ENCODE measurements around the gene DKK3.
"Not testable (repeated sequence)": the region's sequence is repeated elsewhere in the genome, so short reads cannot be mapped to it uniquely, and the experiment has no call there.

The DKK3 gene

DNA sequence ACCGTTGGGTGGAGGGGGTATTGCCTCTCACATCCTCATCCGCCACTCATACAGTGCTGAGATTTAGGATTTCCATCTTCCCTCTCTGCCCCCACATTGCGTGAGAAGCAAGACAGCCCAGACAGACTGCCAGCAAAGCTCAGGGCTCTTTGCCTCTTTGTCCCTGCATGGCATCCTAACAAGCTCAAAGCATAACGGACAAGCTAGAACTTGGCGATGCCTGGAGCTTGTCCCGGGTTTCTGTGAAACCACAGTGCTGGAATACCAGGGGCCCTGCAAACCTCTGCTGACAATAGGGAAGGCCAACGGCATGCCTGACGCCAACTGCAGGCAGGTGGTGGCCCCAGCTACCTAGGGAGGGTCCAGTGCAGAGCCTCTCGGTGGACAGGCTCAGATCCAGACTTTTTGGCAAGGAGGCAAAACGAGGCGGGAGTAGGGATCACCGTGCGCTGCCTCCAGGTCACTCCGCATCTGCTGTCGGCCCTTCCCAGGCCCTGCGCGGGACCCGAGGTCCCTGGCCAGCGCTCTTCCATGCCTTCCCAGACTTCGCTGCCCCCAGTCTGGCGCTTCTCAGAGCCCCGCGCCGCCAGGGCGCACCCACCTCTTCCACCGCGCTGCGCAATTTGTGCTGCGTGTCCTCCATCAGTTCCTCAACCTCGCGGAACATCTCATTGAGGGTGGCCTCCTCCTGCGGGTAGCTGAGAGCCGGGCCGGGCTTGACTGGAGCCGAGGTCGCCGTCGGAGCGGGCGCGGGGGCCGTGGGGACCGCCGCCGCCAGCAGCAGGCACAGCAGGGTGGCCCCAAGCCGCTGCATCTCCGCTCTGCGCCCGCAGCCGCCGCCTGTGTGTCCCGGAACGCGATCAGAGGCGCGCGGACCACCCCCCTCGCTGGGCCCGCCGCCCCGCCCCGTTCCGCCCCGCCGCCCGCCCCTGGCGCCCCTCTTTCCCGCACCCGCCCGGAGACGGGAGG is at the start of gene DKK3:
DKK3 (minus strand) TSS at position 858 of the 969 bp plus-strand sequence; CDS start at position 814, 44 bp downstream.
- no peak for DNase-seq

DNA sequence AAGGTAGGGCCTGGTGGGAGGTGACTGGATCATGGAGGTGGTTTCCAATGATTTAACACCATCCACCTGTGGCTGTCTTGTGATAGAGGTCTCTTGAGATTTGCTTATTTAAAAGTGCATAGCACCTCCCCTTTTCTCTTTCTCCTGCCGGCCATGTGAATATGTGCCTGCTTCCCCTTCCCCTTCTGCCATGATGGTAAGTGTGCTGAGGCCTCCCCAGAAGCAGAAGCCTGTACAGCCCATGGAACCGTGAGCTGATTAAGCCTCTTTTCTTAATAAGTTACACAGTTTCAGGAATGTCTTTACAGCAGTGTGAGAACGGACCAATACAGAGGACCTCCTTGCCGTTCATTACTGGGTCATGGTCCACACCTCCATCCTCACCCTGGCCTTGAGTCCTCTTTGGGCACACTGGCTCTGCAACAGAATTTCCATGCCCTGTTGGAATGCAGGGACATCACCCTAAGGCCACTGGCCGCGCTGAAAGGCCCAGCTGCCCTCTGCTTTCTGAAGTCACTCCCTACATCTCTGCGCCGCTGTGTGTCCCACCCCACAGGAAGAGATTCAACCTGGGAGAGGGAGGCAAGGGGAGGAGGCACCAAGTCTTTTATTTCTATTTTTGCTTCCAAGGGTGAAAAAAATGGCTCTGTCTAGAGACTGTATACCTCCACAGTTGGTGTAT is 49.0 kb upstream of the DKK3 start:
- no peak for DNase-seq

DNA sequence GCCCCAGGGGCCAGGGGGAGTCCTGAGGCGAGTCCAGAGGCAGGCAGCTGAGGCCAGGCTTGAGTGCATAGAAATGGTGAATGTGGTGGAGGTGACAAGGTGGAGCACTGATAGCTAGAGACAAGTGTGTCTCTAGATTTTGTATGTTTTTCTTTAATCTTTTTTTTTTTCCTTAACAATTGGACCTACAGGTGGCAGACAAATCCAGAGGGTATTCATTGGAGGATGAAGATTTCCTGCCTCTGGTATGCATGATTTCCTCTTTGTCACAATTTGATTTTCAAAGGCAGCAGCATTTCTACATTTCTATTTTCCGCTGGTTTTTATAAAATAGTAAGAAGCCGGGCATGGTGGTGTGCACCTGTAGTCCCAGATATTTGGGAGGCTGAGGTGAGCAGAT is 47.7 kb upstream of the DKK3 start:
- DNase-seq, result no peak

DNA sequence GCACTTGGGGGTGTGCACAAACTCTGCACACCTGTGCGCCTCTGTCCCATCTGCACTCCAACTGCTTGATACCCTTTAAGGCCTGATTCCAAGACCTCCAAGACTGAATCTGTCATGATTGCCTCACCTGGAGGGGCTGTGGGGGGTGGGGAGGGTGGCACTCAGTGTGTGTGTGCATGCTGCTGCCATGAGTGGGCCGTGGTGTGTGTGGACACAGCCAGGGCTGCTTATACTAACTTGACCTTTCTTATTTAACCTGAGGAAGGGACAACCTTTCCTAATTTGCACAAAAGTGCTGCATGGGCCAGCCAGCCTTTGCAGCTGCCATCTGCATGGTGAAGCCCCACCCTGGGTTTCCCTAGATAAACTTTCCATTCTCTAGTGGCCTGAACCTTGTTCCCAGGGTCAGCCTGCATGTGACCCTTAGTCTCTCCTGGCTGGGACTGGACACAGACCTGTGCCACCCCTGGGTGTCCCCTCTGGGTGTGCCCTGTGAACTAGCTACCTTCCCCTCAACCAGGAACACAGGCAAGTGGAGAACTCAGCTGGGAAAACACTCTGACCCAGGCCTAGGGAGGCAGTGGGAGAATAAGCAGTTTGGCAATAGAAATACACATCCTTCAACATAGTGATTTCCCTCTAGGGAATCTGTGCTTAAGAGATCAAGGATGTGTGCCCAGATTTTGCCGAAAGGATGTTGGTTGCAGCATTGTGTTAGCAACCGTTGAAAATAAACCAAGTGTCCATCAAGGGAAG is 45.4 kb upstream of the DKK3 start:
- DNase-seq, result no peak

DNA sequence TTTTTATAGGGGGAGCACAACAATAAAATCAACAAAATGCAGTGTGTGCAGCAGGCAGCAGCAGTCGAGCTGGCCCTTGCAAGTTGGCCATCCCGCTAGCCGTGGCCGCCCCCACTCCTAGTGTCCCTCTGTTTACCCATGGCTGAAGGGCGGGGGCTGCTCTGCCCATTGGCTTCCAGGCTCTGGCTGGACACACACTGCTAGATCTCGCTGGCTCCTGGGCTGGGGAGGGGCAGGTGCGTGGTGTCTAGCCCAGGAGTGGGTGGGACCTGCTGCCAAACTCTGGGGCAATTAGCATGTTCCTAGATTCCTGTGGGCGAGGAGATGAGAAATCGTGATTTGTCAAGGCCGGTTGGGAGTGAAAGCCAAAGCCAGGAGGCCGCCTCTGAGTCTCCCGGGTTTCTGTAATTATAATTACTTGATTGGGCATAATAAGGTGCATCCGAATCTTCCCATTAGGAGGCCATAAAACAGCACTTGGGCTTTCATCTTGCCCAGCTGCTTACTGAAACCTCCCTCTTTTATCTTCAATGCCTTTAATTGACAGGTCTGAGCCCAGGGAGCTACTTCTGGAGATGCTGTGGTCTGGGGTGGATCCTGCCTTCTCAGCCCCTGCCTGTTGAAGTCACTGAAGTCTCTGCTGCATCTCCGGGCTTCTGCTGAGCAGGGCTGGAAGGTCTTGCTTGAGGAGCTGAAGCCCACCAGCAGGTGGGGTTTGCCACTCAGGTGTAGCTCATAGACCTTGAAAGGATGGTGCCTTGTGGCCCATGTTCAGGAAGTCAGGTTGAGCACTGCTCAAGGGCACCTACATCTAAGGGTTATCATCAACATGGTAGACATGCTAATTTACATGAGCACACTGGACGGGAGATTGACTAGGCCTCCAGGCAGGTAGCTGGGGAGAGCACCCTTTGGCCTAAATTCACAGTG is 44.5 kb upstream of the DKK3 start:
- no peak for DNase-seq

DNA sequence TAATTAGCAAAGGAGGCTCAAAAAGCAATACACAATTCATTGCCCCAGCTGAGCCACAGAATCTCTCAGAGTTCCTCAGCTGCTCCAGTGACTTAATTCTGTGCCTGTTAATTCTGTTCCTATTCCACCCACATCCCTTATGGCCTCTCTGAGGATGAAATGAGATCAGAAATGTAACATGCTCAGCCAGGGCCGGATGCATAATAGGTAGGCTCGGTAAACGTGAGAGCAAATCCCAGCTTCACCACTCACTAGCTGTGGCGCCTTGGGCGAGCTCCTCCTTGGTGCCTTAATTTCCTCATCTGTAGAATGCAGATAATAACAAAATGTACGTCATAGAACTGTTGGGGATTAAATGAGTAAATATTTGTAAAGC is 42.8 kb upstream of the DKK3 start:
- DNase-seq, result no peak

DNA sequence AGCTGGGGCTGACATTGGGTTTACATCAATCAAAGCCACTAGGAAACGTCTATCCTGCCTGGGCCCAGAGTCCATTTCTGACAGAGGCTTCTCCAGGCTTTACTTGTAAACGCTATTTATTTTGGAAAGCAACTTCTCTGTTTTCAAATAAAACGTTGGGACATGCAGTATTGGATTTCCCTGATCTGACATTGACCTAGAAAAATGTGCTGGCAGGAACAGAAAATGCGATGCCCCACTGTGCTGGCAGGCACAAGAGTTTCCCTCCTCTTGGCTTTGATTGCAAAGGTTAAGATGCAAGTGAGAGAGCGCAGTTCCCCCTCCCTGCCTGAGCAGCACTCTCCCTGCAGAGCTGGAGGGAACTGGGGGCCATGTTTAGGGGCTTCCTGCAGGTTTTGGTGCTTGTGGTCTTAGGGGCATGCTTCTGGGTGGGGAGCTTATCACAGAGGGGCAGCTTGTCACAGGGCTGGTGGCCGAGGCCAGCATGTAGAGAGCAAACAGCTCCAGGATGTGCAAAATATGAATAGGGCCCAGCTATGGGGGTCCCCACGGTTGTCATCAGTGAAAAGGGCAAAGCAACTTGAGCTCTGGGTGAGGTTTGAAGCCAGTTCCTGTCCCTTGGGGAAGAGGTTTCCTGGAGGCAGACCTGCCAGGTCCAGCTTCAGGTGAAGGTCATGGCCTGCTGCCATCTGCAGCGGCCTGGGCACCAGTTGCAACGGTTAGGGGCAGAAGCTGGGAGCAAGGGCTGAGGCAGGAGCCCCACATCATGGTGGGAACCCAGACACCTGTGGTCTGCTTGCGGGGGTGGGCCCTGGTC is 42.3 kb upstream of the DKK3 start:
- DNase-seq, result no peak

DNA sequence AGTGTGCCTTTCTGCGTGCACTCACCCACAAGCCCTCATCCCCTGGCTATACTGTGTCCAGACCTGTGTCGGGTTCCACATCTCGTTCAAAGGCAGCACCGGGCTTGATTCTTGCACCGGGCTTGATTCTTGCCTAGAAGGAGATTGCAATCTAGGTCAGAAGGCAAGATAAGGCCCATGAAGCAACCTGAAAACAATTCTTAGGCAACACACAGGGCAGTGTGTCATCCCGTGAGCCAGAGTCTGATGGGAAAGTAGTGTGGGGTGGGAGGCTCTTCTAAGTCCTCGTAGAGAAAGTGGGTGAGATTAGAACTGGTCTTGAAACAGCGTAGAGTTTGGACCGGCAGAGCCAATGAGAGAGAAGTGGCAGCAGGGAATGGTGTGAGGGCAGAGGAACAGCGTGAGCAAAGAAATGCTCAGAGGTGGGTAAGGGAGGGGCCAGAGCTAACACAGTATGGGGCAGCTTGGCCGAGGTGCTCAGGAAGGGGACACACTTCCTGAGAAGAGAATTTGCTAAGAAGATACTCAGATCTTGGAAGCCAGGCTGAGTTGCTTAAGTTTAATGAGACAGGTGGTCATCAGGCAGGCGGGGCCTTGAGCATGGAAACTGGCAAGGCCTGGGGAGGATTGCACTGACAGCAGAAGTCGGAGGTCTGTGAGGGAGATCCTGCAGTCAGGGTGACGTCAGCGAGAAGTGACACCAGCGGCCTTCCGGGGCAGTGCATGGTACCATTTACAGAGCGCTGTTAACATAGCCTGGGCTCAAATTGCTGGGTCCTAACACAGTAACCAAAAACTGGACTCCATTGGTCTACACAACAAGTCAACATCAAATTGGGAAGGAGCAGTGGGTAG is 40.7 kb upstream of the DKK3 start:
- DNase-seq, result no peak

DNA sequence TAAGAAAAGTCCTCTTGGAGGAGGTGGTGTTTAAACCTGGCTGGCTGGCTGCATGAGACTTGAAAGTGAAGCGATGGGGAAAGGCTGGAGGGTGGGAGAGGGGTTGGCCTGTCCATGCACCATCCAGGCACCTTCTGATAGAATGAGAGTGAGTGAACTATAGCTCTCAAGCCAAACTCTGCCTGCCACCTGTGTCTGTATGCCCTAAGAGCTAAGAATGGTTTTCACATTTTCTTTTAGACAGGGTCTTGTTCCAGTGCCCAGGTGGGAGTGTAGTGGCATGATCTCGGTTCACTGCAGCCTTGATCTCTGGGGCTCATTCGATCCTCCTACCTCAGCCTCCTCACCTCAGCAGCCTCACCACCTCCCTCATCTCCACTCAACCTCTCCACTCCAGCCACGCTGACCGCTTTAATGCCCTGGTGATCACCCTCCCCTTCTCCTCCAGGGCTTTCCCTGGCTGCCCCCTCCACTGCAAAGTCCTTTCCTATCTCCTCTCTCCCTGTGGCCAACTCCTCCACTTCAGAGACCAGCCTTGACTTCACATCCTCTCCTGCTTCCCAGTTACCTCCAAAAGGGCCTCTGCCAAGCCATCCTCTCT is 38.3 kb upstream of the DKK3 start:
- no peak for DNase-seq

DNA sequence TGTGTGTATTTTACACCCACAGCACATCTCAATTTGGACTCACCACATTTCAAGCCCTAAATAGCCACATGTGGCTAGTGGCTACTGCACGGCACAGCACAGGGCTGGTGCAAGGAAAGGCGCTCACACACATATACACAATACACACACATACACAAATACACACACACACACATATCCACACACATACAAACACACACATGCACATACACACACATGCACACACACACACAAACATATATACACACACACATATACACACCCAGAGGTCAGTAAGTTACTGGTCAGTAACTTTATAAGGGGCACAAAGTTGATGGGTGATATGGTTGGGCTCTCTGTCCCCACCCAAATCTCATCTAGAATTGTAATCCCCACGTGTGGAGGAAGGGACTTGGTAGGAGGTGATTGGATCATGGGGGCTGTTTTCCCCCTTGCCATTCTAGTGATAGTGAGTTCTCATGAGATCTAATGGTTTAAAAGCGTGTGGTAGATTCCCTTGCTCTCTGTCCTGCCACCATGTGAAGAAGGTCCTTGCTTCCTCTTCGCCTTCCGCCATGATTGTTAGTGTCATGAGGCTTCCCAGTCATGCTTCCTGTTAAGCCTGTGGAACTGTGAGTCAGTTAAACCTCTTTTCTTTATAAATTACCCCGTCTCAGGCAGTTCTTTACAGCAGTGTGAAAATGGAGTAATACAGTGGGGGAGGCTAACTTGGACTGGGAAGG is 37.6 kb upstream of the DKK3 start:
- DNase-seq, result no peak

DNA sequence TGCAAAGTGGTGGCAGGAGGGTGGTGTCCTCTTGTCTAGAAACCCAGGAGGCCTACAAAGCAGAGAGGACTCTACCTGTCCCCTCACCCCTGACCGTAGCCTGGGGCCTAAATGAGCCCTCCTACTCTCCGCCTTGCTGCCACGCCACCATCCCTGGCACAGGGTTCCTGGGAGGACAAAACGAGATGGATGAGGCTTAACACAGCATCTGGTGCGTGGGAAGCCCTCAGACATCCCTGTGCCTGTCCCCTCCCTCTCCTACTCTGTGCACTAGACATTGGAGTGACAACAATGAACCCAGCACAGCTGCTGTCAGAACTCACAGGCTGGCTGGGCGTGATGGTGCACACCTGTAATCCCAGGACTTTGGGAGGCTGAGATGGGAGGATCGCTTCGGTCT is 36.4 kb upstream of the DKK3 start:
- no peak for DNase-seq

DNA sequence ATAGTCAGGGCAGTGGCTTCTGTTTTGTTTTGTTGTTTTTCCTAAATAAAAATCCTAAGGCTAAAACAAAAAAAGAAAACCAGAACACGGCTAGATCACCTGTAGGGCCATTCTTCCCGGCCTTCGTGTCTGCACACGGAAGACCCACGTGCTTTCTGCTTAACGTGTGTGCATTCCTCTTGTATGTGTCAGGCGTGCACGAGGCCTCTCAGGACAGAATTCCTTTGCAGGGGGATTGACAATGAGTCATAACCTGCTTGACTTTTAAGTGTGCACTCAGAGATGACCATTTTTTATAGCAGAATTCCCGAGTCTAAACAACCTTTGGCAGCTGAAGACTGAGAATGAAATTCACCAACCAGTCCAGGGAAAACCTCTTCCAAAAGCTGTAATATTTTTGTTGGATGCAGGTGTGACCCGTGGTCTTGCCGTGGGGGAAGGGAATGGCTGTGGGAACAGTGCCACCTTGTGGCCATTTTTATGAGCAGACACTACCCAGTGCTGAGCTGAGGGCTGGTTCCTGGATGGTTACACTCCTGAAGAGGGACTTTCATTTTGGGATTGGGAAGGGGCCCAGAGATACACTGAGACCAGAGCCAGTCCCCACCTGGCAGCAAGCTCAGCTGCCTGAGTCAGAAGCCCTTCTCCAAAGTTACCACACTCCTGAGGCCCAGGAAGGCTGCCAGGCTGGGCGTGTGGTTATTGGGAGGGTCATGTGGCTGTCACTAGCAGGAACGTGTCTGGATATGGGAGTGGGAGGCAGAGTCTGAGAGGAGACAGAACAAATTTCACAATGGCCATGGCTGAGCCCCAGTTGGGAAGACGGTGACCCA is 35.7 kb upstream of the DKK3 start:
- peak; percentile 19 for DNase-seq

DNA sequence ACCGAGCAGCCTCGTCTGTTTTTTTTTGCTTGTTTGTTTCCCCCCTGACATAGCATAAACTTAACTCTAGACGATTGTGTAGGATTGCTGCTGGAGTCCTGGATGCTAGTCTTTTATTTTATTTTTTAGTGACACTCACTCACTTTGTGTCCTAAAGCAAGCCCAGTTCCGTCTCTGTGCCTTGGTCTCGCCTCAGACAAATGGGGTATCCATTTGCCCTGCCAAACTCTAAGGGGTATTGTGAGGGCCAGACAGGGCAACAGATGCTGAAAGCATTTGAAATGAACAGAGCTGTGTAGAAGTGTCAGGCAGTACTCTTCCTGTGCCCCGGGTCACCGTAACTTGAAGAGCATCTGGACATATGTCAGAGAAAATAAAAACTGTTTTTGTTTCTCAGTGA is 34.8 kb upstream of the DKK3 start:
- DNase-seq, result no peak

DNA sequence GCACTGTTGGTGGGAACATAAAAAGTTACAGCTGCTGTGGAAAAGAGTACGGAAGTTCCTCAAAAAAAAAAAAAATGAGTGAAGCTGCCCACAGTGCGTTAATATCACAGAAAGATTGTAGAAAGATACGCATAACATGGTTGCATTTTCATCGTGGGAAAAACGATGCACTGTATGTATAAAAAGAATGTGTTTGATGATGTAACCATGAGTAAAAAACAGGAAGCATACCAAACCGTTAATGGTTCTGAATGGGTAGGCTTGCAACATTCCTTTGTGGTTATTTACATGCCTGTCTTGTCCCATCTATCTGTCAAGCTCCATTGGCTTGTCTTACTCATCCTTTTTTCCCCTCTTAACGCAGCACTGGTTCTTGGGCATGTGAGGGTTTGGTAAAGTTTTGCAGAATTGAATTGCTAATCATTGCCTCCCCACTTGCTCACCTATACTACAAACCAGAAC is 33.8 kb upstream of the DKK3 start:
- no peak for DNase-seq

DNA sequence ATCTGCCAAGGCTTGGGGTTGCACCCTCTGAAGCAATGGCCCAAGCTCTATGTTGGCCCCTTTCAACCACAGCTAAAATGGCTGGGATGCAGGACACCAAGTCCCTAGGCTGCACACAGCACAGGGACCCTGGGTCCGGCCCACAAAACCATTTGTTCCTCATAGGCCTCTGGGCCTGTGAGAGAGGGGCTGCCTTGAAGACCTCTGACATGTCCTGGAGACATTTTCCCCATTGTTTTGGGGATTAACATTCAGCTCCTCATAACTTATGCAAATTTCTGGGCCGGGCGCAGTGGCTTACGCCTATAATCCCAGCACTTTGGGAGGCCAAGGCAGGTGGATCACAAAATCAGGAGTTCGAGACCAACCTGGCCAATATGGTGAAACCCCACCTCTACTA is 32.3 kb upstream of the DKK3 start:
- DNase-seq, result not testable (repeated sequence)

DNA sequence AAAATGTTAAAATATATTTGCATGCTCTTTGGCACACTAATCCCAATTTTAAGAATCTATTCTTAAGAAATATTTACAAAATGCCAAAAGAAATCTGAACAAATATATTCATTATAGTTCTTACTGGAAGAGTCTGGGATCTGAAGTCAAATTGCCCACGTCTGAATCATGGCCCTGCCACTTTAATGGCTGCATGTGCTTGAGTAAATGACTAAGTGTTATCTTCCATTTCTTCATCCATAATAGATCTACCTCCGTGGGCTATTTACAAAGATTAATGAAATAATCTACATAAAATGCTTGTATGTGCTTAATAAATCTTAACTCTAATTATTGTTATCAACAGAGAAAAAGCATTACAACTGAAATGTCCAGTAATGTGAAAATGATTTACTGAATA is 24.5 kb upstream of the DKK3 start:
- DNase-seq, result no peak

DNA sequence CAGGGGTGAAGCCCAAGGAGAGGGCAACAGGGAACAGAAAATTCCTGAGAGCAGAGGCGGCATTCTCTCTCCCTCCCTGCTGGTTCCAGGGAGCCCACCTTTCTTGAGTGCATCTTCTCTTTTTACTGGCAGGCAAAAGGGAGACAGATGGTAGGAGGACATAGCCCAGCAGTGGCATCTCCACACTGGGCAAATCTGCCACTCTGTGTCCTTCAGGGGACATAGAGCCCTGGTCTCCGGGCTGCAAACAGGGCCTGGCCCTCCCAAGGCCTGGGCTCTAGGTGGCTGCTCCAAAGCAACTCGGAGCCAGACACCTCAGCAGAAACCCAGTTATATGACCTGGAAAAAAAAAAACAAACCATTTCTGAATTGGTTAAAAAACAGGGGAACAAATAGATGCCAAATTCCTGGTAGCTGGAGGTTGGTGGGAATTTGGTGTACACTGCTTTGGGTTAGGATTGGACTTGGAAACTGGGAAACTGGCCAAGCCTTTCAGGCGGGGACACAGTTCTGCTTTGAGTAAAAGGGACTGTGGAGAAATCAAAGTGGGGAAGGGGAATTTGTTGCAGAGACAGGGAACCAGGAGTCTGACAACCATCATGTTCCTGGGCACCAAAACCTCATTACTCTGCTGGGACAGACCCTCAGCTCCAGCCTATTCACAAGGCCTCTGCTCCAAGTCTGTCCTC is 23.6 kb upstream of the DKK3 start:
- no peak for DNase-seq
